OCI-LY7 (cell line): ENCODE data around the gene DNM2. TPM values are rescaled to one million over a fixed set of nuclear protein-coding genes. Genes with fewer than 3 reads are reported as not detected.

ENCODE experiments used
- BruUV-seq: library from RNA; stranded (reverse); fragments of 400-500 nt; replicated peaks from 2 replicates; lab custom pipeline; 2021; lab: Mats Ljungman, UMichigan
- CTCF ChIA-PET: fragments of 300-600 bp; sonication (Branson Sonifier 250); formaldehyde crosslinking; loops from one replicate; lab custom pipeline; 2022; ENCODE audit warnings: antibody characterized with exemption; ENCODE audit not compliant: unreplicated experiment; lab: Charles Lee
- POLR2A ChIA-PET: fragments of 300-600 bp; sonication (Branson Sonifier 250); formaldehyde crosslinking; loops from one replicate; lab custom pipeline; 2022; ENCODE audit warnings: antibody characterized with exemption; lab: Charles Lee
- DNase-seq: peaks from one replicate; pipeline ENCODE4 v3.0.0-alpha.2; 2015; ENCODE audit warnings: low spot score
- H2AFZ ChIP-seq: fragments of 200-600 bp; sonication (generic), shearing (Covaris generic); 2 replicates; pipeline ENCODE4 v1.6.1; 2014; ENCODE audit warnings: mild to moderate bottlenecking, antibody characterized with exemption, low read length, moderate library complexity
- H3K27ac ChIP-seq: fragments of 200-600 bp; sonication (generic); 2 replicates; pipeline ENCODE4 v1.5.1; 2014; ENCODE audit warnings: mixed run types, low read depth, mild to moderate bottlenecking, moderate library complexity, low read length, inconsistent platforms; ENCODE audit not compliant: poor library complexity, severe bottlenecking
- H3K36me3 ChIP-seq: fragments of 200-600 bp; sonication (generic); 2 replicates; pipeline ENCODE4 v1.6.1; 2014; ENCODE audit warnings: mild to moderate bottlenecking, antibody characterized with exemption, low read length, moderate library complexity, mixed read lengths; ENCODE audit not compliant: insufficient read depth
- H3K4me1 ChIP-seq: fragments of 200-600 bp; sonication (generic); 2 replicates; pipeline ENCODE4 v1.5.1; 2014; ENCODE audit warnings: mild to moderate bottlenecking, low read length; ENCODE audit not compliant: insufficient read depth, poor library complexity, severe bottlenecking
- H3K4me2 ChIP-seq: fragments of 200-600 bp; sonication (generic); 2 replicates; pipeline ENCODE4 v1.6.1; 2014; ENCODE audit warnings: mild to moderate bottlenecking, low read length
- H3K4me3 ChIP-seq: fragments of 200-600 bp; sonication (generic); 2 replicates; pipeline ENCODE4 v1.5.1; 2014; ENCODE audit warnings: mild to moderate bottlenecking, low read depth, low read length; ENCODE audit not compliant: poor library complexity, severe bottlenecking
- H3K79me2 ChIP-seq: fragments of 200-600 bp; sonication (generic); 2 replicates; pipeline ENCODE4 v1.6.1; 2016; ENCODE audit warnings: low read depth, mild to moderate bottlenecking, low read length, moderate library complexity, mixed read lengths; ENCODE audit not compliant: insufficient read depth
- H3K9me2 ChIP-seq: fragments of 200-600 bp; sonication (generic); 2 replicates; pipeline ENCODE4 v1.6.1; 2016; ENCODE audit warnings: mild to moderate bottlenecking, low read length, mixed read lengths; ENCODE audit not compliant: insufficient read depth
- H3K9me3 ChIP-seq: fragments of 200-600 bp; sonication (generic); 2 replicates; pipeline ENCODE4 v1.6.1; 2014; ENCODE audit warnings: mild to moderate bottlenecking, mixed run types, low read length, mixed read lengths
- H4K20me1 ChIP-seq: fragments of 200-600 bp; sonication (generic); 2 replicates; pipeline ENCODE4 v1.6.1; 2014; ENCODE audit warnings: mild to moderate bottlenecking, antibody characterized with exemption, low read length, moderate library complexity, mixed read lengths; ENCODE audit not compliant: insufficient read depth
- CTCF ChIP-seq: fragments of 200-600 bp; sonication (generic); conservative IDR thresholded peaks from 2 replicates; pipeline ENCODE4 v1.5.1; 2014; ENCODE audit warnings: mild to moderate bottlenecking, antibody characterized with exemption, low read length, moderate library complexity, mixed read lengths
- EZH2phosphoT487 ChIP-seq: fragments of 200-600 bp; sonication (generic); IDR thresholded peaks from 2 replicates; pipeline ENCODE4 v1.6.1; 2018; ENCODE audit warnings: low read depth, borderline replicate concordance, mild to moderate bottlenecking, mixed run types, antibody characterized with exemption, low read length, moderate library complexity, mixed read lengths
- intact Hi-C: fragments of 100-400 bp; cut with micrococcal nuclease; formaldehyde crosslinking; loops from one replicate; pipeline ENCODE4 v1.10.0; 2022; ENCODE audit not compliant: unreplicated experiment
- total RNA-seq, 2 experiments: library from RNA; depleted of rRNA in 1 of 2; stranded (reverse); fragments of >200 nt in 1 of 2; shearing (Covaris generic) in 1 of 2; gene quantifications; 2 replicates each; pipeline ENCODE4 v1.2.3, GENCODE V29; 2014 to 2022

The DNM2 gene
- total RNA-seq, 2 experiments from 2014 or later: 139 to 165 TPM

- Histone ChIP-seq H3K4me3 (no peak overlapping the region), H4K20me1 (peaks cover 3% of the 10 kb centered on the region; the same call in 1 of the 2 replicates), H3K9me2 (no peaks in the 10 kb centered on the region), H2AFZ (no peak overlapping the region), H3K9me3 (no peaks in the 10 kb centered on the region), H3K4me2 (no peak overlapping the region), H3K79me2 (peaks cover 96% of the 10 kb centered on the region), H3K27ac (no peak overlapping the region), H3K36me3 (peaks cover 16% of the 10 kb centered on the region; the same call in 1 of the 2 replicates), H3K4me1 (peaks cover 53% of the 10 kb centered on the region)
- POLR2A ChIA-PET: no interaction called here
- no TSS peak for BruUV-seq
- intact Hi-C loops: no loop called here
- DNase-seq: no peak
- CTCF ChIA-PET: no interaction called here
- no peak for TF ChIP-seq EZH2phosphoT487
- no peak for TF ChIP-seq CTCF
These were observed 18.3 kb downstream of the DNM2 start for GRCh38 chr19:10736189-10736588.

- no TSS peak for BruUV-seq
- H4K20me1 ChIP-seq: peaks cover 3% of the 10 kb centered on the region; the same call in 1 of the 2 replicates
These were observed 19.2 kb downstream of the DNM2 start for GRCh38 chr19:10736916-10737551.

More at GRCh38 chr19:10736916-10737551, 19.2 kb downstream of the DNM2 start:
- no peaks in the 10 kb centered on the region for H3K9me2 ChIP-seq
- TF ChIP-seq EZH2phosphoT487: no peak
- TF ChIP-seq CTCF: no peak
- H3K4me2 ChIP-seq: no peak overlapping the region
- H3K9me3 ChIP-seq: no peaks in the 10 kb centered on the region
- H2AFZ ChIP-seq: no peak overlapping the region
- intact Hi-C loops: no loop called here
- H3K4me3 ChIP-seq: no peak overlapping the region
- H3K27ac ChIP-seq: peak overlapping the region; percentile 15
- peaks cover 45% of the 10 kb centered on the region for H3K4me1 ChIP-seq
- H3K36me3 ChIP-seq: peaks cover 18% of the 10 kb centered on the region
- H3K79me2 ChIP-seq: peaks cover 95% of the 10 kb centered on the region
- ChIA-PET POLR2A (no interaction called here), CTCF (no interaction called here)
- no peak for DNase-seq
